ENCODE data around the gene MMP10. TPM values are rescaled to one million over a fixed set of nuclear protein-coding genes. Genes with fewer than 3 reads are reported as not detected.

MMP10 gene
- total and polyA plus RNA-seq, 4 donors = 0.58 to 14.2 (median 1.6) TPM

- H3K36me3 ChIP-seq (ENCODE audit: control insufficient read depth in 4 of 4, insufficient read depth in 4 of 4, low read length in 4 of 4) = no peaks in the 10 kb centered on the region
- H3K27ac ChIP-seq (ENCODE audit: low read depth in 1 of 2, low read length in 1 of 2) = no peak overlapping the region
- DNase-seq (peak in 2 of 3 donors; percentile 20 to 62), ATAC-seq (ENCODE audit: insufficient read depth, low FRiP score) (no peak)
- H3K9ac ChIP-seq (ENCODE audit: insufficient read depth in 1 of 2, low read length in 2 of 2) = no peak overlapping the region
- no peak for TF ChIP-seq CTCF (IDR thresholded peaks at IDR 0.05; ENCODE audit: control extremely low read depth, extremely low read depth)
- 57 to 67% methylated on average over 6 of the region's 6 CpGs for WGBS, 2 donors
- H3K9me3 ChIP-seq (ENCODE audit: control insufficient read depth in 4 of 4, insufficient read depth in 3 of 4, low read length in 3 of 4) = no peaks in the 10 kb centered on the region
- H3K4me3 ChIP-seq = no peak overlapping the region
- H3K4me1 ChIP-seq (ENCODE audit: control insufficient read depth in 5 of 5, insufficient read depth in 5 of 5, low read length in 5 of 5) = peaks cover 0 to 1% (median 0%) of the 10 kb centered on the region in 5 donors
- H3K27me3 ChIP-seq (ENCODE audit: control insufficient read depth in 3 of 3, insufficient read depth in 3 of 3, low read length in 2 of 3) = no peaks in the 10 kb centered on the region
Measured at GRCh38 chr11:102799681-102800340, 19.4 kb upstream of the MMP10 start.

GRCh38 chr11:102798012-102798746 is 17.8 kb upstream of the MMP10 start, which contains the start of gene MMP1:
Gene MMP1, minus strand, starts transcription at chr11:102798160. Its CDS starts 68 bp downstream, at chr11:102798092.
- H3K4me1 ChIP-seq (ENCODE audit: control insufficient read depth in 5 of 5, insufficient read depth in 5 of 5, low read length in 5 of 5) = peaks cover 0 to 1% (median 0%) of the 10 kb centered on the region in 5 donors
- H3K9me3 ChIP-seq (ENCODE audit: control insufficient read depth in 4 of 4, insufficient read depth in 3 of 4, low read length in 3 of 4) = no peaks in the 10 kb centered on the region
- DNase-seq = no peak
- H3K27me3 ChIP-seq (ENCODE audit: control insufficient read depth in 3 of 3, insufficient read depth in 3 of 3, low read length in 2 of 3) = no peaks in the 10 kb centered on the region
- no peak within 1 kb of the TSS for H3K4me3 ChIP-seq
- TF ChIP-seq CTCF (IDR thresholded peaks at IDR 0.05; ENCODE audit: control extremely low read depth, extremely low read depth) = no peak
- 88 to 95% methylated on average over 7 of the region's 7 CpGs for WGBS, 2 donors
- no peak within 1 kb of the TSS for H3K27ac ChIP-seq (ENCODE audit: low read depth in 1 of 2, low read length in 1 of 2)
- no peak within 1 kb of the TSS for H3K9ac ChIP-seq (ENCODE audit: insufficient read depth in 1 of 2, low read length in 2 of 2)
- H3K36me3 ChIP-seq (ENCODE audit: control insufficient read depth in 4 of 4, insufficient read depth in 4 of 4, low read length in 4 of 4) = no peaks in the 10 kb centered on the region
- ATAC-seq (ENCODE audit: insufficient read depth, low FRiP score) = no peak

GRCh38 chr11:102794382-102794781 is 14.0 kb upstream of the MMP10 start:
- Histone ChIP-seq H3K4me1 (ENCODE audit: control insufficient read depth in 5 of 5, insufficient read depth in 5 of 5, low read length in 5 of 5) (peaks cover 0 to 1% (median 0%) of the 10 kb centered on the region in 5 donors), H3K9ac (ENCODE audit: insufficient read depth in 1 of 2, low read length in 2 of 2) (no peak overlapping the region), H3K4me3 (no peak overlapping the region), H3K27me3 (ENCODE audit: control insufficient read depth in 3 of 3, insufficient read depth in 3 of 3, low read length in 2 of 3) (no peaks in the 10 kb centered on the region), H3K27ac (ENCODE audit: low read depth in 1 of 2, low read length in 1 of 2) (no peak overlapping the region), H3K36me3 (ENCODE audit: control insufficient read depth in 4 of 4, insufficient read depth in 4 of 4, low read length in 4 of 4) (no peaks in the 10 kb centered on the region), H3K9me3 (ENCODE audit: control insufficient read depth in 4 of 4, insufficient read depth in 3 of 4, low read length in 3 of 4) (no peaks in the 10 kb centered on the region)
- TF ChIP-seq CTCF (IDR thresholded peaks at IDR 0.05; ENCODE audit: control extremely low read depth, extremely low read depth) = no peak
- no peak for DNase-seq
- no peak for ATAC-seq (ENCODE audit: insufficient read depth, low FRiP score)

All from lung (tissue), 12 donors.